Natural killer cell treated with Interleukin-12 subunit alpha and Interleukin-12 subunit beta and Interleukin-15 and Interleukin-18, amount 100 ng/mL, for 72 hours (primary cell): ENCODE results near the gene CSMD2. TPM values are rescaled to one million over a fixed set of nuclear protein-coding genes. Genes with fewer than 3 reads are reported as not detected.
"Not testable (repeated sequence)": the region's sequence is repeated elsewhere in the genome, so short reads cannot be mapped to it uniquely, and the experiment has no call there.

ENCODE experiments used
- ATAC-seq, 2 donors: fragments of 150-1000 bp; cut with Tn5 transposase in 1 of 2; sonication (Bioruptor Pico), chemical (Tn5 transposase) in 1 of 2; 2 replicates each; pipeline ENCODE4 v1.10.0; 2021
- DNase-seq: peaks from one replicate; pipeline ENCODE4 v3.0.0; 2022; ENCODE audit warnings: low spot score
- H3K27ac Mint-ChIP-seq, 2 donors: 1 replicate in 1 of 2; 2 replicates in 1 of 2; pipeline ENCODE4 v1.8.0; 2022; ENCODE audit warnings: mixed read lengths in 2 of 2, mild to moderate bottlenecking in 1 of 2, moderate library complexity in 1 of 2
- H3K27me3 Mint-ChIP-seq, 2 donors: 1 replicate in 1 of 2; 2 replicates in 1 of 2; pipeline ENCODE4 v1.8.0; 2022; ENCODE audit warnings: mixed read lengths in 2 of 2
- H3K36me3 Mint-ChIP-seq: one replicate; pipeline ENCODE4 v1.8.0; 2022; ENCODE audit warnings: mixed read lengths
- H3K4me1 Mint-ChIP-seq, 2 donors: 1 replicate in 1 of 2; 2 replicates in 1 of 2; pipeline ENCODE4 v1.8.0; 2022; ENCODE audit warnings: low read depth in 2 of 2, mixed read lengths in 2 of 2, mild to moderate bottlenecking in 1 of 2
- H3K4me3 Mint-ChIP-seq: one replicate; pipeline ENCODE4 v1.8.0; 2022; ENCODE audit warnings: mixed read lengths
- H3K9me3 Mint-ChIP-seq: 2 replicates; pipeline ENCODE4 v1.8.0; 2022; ENCODE audit warnings: mixed read lengths
- total RNA-seq, 2 donors: library from RNA; stranded (reverse); gene quantifications; one replicate each; pipeline ENCODE4 v1.2.3, GENCODE V29; 2022

The CSMD2 gene
- total RNA-seq, 2 donors from 2014 or later, result not detected

DNA sequence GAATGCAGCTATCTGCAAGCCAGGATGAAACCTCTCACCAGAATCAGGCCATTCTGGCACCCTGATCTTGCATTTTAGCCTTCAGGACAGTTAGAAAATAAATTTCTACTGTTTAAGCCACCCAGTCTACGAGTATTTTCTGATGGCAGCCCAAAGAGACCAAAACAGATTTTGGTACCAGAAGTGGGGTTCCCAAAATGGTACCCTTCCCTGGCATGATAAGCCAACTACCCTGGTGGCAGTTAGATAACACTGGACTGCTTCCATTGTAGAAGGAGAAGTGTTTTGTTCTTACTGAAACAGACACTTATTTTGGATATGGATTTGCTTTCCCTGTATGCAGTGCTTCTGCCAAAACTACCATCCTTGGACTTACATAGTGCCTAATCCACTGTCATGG is 115.0 kb downstream of the CSMD2 start:
- ATAC-seq (no peak), DNase-seq (no peak)
- Mint-ChIP-seq H3K27ac (no peak overlapping the region), H3K9me3 (no peaks in the 10 kb centered on the region), H3K4me1 (no peaks in the 10 kb centered on the region), H3K36me3 (no peaks in the 10 kb centered on the region), H3K27me3 (peaks cover 11 to 18% of the 10 kb centered on the region in 2 donors), H3K4me3 (no peak overlapping the region)

DNA sequence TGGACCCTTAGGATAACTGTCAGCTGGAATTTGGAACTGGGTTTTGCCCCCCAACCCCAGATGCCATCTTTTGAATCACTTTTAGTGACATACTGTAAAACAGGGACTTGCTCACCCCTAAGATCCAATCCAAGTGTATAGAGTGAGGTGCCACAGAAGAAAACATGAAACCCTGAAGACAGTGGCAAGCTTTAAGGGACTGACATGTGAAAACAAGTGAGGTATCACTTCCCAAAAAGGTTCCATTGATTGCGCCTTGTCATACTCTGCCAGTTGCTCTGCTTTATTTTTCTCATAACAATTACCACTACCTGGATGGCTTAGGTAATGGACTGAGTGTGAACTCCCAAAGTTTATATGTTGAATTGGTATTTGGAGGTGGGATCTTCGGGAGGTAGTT is 115.6 kb downstream of the CSMD2 start:
- Mint-ChIP-seq H3K27me3 (peaks cover 11 to 18% of the 10 kb centered on the region in 2 donors), H3K4me3 (no peak overlapping the region), H3K9me3 (no peaks in the 10 kb centered on the region), H3K4me1 (no peaks in the 10 kb centered on the region), H3K27ac (no peak overlapping the region), H3K36me3 (no peaks in the 10 kb centered on the region)
- DNase-seq (no peak), ATAC-seq (no peak)

DNA sequence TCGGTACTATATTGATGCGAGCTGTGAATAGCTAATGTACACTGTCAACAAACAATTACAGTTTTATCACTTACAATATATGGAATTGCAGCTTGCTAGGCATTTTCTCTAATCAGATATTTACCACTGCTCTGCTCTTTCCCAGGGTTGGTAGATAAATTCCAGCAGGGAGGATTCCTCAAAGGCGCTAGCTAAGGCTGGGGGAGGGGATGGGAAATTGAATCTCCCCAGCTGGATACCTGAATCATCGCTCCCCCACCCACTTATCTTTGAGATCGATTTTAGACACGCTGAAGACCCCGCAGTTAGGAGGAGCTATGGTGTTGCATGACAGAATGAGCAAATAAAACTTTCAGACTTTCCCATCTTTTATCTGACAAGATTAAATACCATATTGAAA is 127.2 kb downstream of the CSMD2 start:
- H3K36me3 Mint-ChIP-seq, result no peaks in the 10 kb centered on the region
- ATAC-seq, result no peak
- H3K27me3 Mint-ChIP-seq, result peaks cover 10% of the 10 kb centered on the region in 2 donors
- H3K9me3 Mint-ChIP-seq, result no peaks in the 10 kb centered on the region
- H3K4me3 Mint-ChIP-seq, result no peak overlapping the region
- no peak overlapping the region for H3K27ac Mint-ChIP-seq
- no peaks in the 10 kb centered on the region for H3K4me1 Mint-ChIP-seq
- no peak for DNase-seq

DNA sequence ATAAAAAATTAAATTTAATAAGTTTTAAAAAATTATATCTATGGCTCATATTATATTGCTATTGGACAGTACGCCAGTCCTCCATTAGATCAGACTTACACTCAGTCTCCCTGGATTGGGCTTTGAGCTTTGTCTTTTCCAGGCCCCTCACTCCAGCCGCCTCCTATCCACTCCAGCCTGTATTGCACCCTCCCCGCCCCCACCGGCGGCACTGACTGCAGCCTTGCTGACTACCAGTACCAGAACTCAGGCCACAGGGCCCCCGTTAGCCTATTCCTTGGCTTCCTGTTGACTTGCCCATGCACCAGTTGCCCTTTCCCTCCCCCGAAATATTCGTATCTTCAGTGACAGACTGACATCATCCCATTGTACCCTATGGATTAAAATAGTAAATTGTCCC is 127.9 kb downstream of the CSMD2 start:
- no peaks in the 10 kb centered on the region for H3K9me3 Mint-ChIP-seq
- no peak overlapping the region for H3K27ac Mint-ChIP-seq

DNA sequence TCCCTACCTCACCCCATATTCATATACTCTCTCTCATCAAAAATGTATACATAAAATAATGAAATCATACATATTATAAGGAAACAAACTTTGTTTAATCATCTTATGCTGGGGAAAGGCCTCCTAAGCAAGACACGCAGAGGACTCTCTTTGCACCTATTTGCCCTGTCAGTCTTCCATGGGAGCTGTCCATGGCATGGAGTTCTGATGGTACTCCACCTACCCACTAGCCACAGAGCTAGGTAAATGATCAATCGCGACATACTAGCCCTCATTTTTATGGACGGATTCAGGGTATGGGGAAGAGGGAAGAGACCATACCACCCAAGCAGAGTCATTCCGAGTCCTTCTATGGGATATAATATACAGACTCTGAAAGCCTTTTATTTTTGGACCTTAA is 131.0 kb downstream of the CSMD2 start:
- Mint-ChIP-seq H3K4me3 (no peak overlapping the region), H3K9me3 (no peaks in the 10 kb centered on the region), H3K27ac (no peak overlapping the region), H3K27me3 (peaks cover 10 to 24% of the 10 kb centered on the region in 2 donors), H3K36me3 (no peaks in the 10 kb centered on the region), H3K4me1 (no peaks in the 10 kb centered on the region)
- ATAC-seq, result no peak
- no peak for DNase-seq

More for the DNA sequence above, 127.9 kb downstream of the CSMD2 start:
- H3K4me1 Mint-ChIP-seq, result no peaks in the 10 kb centered on the region
- H3K36me3 Mint-ChIP-seq, result no peaks in the 10 kb centered on the region
- no peak for DNase-seq
- H3K27me3 Mint-ChIP-seq, result peaks cover 10 to 17% of the 10 kb centered on the region in 2 donors
- no peak overlapping the region for H3K4me3 Mint-ChIP-seq
- ATAC-seq, result no peak

DNA sequence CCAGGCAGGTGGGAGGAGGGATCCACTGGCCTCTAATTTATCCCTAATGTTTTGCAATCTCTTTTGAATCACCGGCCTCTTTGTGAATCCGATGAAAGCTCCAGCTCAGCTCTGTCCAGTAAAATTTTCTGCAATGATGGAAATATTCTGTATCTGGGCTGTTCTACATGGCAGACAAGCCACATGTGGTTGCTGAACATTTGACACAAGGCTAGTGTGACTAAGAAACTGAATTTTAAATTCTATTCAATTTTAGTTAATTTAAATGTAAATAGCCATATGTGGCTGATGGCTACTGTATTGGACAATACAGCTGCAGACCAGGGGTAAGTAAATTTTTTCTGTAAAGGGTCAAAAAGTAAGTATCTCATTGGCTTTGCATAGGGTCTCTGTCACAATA is 135.1 kb downstream of the CSMD2 start:
- no peak overlapping the region for H3K4me3 Mint-ChIP-seq
- ATAC-seq (no peak), DNase-seq (no peak)
- H3K9me3 Mint-ChIP-seq, result no peaks in the 10 kb centered on the region
- peaks cover 20 to 54% of the 10 kb centered on the region in 2 donors for H3K27me3 Mint-ChIP-seq
- H3K36me3 Mint-ChIP-seq, result no peaks in the 10 kb centered on the region
- no peaks in the 10 kb centered on the region for H3K4me1 Mint-ChIP-seq
- no peak overlapping the region for H3K27ac Mint-ChIP-seq

DNA sequence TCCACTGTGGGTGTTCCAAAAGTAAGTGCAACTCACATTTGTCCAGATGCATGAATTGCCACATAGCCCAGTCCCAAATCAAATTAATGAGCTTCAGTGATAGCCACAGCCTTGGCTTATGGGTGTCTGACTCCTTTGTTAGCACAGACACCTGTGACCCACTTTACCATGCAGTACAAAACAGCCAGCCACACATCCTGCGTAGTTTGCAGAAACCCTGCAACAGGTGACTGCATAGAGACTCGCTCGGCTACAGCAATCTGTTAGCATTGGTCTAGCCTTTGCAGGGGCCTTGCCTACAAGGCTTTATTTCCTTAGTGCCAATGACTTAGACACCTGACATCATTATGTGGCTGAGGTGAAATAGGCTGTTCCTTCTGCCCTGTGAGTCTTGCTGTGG is 135.5 kb downstream of the CSMD2 start:
- Mint-ChIP-seq H3K4me3 (no peak overlapping the region), H3K9me3 (no peaks in the 10 kb centered on the region), H3K27ac (no peak overlapping the region), H3K36me3 (no peaks in the 10 kb centered on the region), H3K27me3 (peaks cover 22 to 58% of the 10 kb centered on the region in 2 donors), H3K4me1 (no peaks in the 10 kb centered on the region)
- ATAC-seq (no peak), DNase-seq (no peak)

DNA sequence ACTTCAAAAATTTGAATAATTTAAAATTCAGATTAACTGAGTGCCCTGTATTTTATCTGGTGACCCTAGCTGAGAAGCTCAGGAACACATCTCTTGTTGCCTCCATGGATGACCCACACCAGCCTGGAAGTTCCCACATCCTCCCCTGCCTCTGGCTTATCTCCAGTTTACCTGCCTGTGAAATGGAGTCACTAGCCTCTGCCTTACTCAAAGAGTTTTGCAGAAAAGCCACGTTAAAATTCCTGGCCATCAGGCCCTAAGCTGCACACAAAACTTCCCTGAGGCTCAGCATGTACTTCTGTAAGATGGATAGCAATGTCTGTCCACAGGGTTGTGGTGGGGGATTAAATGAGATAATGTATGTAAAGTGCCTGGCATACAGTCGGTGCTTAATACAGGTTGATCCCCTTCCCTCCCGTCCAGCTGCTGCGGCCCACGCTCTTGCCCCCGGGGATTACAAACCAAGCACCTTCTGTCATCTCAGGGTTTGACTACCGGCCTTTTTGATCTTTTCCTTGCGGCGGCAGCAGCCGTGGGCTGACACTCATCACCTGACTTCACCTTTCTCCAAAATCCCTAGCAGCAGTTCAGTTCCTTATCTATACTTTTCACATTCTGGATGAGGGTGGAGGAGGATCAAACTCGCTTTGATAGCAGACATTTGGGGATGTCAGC is 136.5 kb downstream of the CSMD2 start:
- DNase-seq (no peak), ATAC-seq (no peak)
- Mint-ChIP-seq H3K9me3 (no peaks in the 10 kb centered on the region), H3K4me1 (no peaks in the 10 kb centered on the region), H3K27me3 (peaks cover 21 to 52% of the 10 kb centered on the region in 2 donors), H3K4me3 (no peak overlapping the region), H3K27ac (no peak overlapping the region), H3K36me3 (no peaks in the 10 kb centered on the region)

DNA sequence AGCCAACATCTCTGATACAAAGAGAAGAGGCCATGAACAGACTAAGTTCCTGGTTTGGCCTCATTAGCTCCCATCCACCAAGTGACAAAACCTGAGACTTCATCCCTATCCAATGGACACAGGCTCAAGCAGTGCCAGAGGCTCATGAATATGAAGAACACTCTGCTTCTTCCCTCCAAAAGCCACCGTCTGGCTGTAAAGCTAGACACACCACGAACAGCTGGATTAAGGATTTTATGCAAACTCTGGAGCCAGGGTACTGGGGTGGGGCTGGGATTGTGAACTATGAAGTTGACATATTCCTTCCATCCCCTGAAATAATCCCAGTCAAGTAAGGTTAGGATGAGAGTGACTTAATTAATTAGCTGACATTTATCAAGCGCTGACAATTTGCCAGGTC is 139.4 kb downstream of the CSMD2 start:
- H3K36me3 Mint-ChIP-seq, result no peaks in the 10 kb centered on the region

DNA sequence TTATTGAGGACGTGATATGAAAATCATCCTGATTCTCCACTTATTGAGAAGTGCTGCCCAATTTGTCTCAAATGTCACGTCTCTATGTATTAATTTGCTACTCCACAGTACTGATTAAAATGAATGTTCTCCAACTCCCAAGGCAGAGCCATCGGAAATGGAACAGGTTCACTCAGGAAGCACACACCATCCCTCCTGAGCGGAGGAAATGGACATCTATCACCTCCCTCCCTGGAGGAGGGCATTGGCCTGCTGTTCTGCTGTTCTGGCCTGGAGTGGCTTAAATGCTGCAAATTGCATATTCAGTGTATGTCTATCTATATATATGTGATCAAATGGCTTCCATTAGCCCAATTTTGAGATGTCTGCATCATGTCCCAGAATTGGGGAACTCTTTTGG is 140.5 kb downstream of the CSMD2 start:
- Mint-ChIP-seq H3K9me3 (no peaks in the 10 kb centered on the region), H3K4me3 (no peak overlapping the region), H3K27me3 (peaks cover 25 to 53% of the 10 kb centered on the region in 2 donors), H3K4me1 (no peaks in the 10 kb centered on the region), H3K27ac (no peak overlapping the region), H3K36me3 (no peaks in the 10 kb centered on the region)
- DNase-seq, result no peak
- no peak for ATAC-seq

More for the DNA sequence above, 139.4 kb downstream of the CSMD2 start:
- H3K27ac Mint-ChIP-seq, result no peak overlapping the region
- no peaks in the 10 kb centered on the region for H3K9me3 Mint-ChIP-seq
- H3K4me1 Mint-ChIP-seq, result no peaks in the 10 kb centered on the region
- H3K4me3 Mint-ChIP-seq, result no peak overlapping the region
- DNase-seq, result no peak
- H3K27me3 Mint-ChIP-seq, result peaks cover 25 to 49% of the 10 kb centered on the region in 2 donors
- no peak for ATAC-seq

DNA sequence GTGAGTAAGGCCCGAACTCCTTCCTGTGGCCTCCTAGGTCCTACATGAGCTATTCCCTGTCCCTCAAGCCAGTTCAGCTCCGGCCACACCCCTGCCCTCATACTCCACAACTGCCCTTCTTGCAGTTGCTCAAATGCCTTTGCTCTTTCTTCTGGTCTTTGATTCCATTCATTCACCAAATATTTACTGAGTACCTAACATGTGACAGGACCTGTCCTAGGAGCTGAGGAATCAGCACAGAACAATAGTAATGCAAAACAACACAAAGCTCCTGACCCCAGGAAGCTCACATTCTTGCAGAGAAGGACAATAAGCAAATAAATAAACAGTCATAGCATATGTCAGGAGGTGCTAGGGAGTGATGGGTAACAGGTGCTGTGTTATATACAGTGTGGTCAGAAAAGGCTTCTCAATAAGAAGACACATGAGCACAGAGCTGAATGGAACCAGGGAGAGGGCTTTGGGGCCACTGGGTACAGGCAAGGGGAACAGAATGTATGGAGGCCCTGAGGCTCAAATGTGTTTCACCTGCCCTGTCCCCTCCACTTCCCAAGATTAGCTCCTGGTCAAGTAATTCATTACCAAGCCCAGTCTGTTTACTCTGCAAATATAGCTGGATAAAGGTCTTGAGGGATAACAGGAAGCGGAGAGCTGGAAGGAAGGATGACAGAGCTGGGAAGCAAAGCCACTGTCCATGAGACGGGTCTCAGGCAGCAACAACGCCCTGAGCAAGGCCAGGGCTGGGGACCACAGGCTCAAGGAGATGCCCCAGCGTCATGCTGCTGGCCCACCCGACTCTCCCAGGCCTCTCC is 145.1 kb downstream of the CSMD2 start:
- Mint-ChIP-seq H3K27ac (no peak overlapping the region), H3K9me3 (no peaks in the 10 kb centered on the region)

DNA sequence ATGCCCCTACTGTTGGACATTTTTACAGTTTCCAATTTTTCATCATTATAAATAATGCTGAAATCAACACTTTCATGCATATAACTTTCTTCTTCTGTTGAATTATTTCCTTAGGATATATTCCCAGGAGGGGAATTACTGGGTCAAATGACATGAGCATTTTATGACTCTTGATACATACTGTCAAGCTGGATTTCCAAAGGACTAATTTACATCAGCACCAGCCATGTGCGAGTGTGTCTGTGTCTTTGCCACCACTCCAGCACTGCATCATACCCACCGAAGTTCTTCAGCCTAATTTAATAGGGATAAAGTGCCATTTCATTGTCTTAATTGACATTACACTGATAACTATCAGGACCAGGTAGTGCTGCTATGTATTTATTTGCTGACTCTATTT is 146.7 kb downstream of the CSMD2 start:
- H3K4me3 Mint-ChIP-seq, result no peak overlapping the region
- H3K4me1 Mint-ChIP-seq, result no peaks in the 10 kb centered on the region
- DNase-seq, result no peak
- H3K9me3 Mint-ChIP-seq, result no peaks in the 10 kb centered on the region
- H3K27me3 Mint-ChIP-seq, result peaks cover 21 to 33% of the 10 kb centered on the region in 2 donors
- no peak overlapping the region for H3K27ac Mint-ChIP-seq
- no peak for ATAC-seq
- no peaks in the 10 kb centered on the region for H3K36me3 Mint-ChIP-seq

More for the DNA sequence above, 145.1 kb downstream of the CSMD2 start:
- ATAC-seq (no peak), DNase-seq (no peak)
- H3K4me1 Mint-ChIP-seq, result no peaks in the 10 kb centered on the region
- H3K4me3 Mint-ChIP-seq, result no peak overlapping the region
- H3K27me3 Mint-ChIP-seq, result peaks cover 20 to 27% of the 10 kb centered on the region in 2 donors
- H3K36me3 Mint-ChIP-seq, result no peaks in the 10 kb centered on the region

DNA sequence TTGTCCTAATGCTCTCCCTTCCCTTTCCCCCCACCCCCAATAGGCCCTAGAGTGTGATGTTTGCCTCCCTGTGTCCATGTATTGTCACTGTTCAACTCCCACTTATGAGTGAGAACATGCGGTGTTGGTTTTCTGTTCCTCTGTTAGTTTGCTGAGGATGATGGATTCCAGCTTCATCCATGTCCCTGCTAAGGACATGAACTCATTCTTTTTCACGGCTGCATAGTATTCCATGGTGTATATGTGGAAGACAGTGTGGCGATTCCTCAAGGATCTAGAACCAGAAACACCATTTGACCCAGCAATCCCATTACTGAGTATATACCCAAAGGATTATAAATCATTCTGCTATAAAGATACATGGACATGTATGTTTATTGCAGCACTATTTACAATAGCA is 148.7 kb downstream of the CSMD2 start:
- H3K4me3 Mint-ChIP-seq, DNase-seq, H3K36me3 Mint-ChIP-seq, H3K27ac Mint-ChIP-seq, H3K9me3 Mint-ChIP-seq, H3K4me1 Mint-ChIP-seq, ATAC-seq: not testable (repeated sequence)
- peaks cover 24 to 34% of the 10 kb centered on the region in 2 donors for H3K27me3 Mint-ChIP-seq

DNA sequence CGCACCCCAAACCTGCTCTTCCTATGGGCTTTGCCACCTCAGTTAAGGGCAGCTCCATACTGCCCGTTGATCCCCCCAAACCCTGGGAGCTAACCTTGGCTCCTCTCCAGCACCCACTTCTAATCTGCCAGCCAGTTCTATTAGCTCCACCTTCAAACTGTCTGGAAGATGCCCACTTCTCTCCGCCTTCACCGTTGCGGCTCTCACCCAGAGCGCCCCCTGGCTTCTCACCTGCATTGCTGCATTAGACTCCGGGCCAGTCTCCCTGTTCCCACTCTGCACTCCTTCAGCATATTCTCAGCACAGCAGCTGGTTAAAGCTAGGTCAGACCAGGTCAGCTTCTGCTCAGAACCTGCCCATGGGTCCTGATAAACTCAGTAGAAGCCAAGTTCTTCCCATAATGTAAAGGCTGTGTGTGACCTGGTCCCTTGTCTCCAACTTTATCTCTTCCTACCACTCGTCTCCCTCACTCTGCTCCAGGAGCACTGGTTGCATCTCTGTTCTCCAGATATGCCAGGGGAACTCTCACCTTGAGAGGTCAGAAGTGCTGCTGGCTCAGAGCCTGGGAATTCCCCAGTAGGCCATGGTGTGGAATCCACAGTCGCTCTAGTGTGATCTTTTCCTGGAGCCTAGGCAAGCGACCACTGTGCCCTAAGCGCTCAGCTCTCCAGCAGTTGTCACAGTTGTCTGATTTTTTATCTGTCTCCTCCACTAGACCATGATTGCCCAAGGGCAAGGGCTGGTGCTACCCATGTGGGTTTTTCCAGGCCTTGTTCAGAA is 150.9 kb downstream of the CSMD2 start:
- no peaks in the 10 kb centered on the region for H3K4me1 Mint-ChIP-seq
- no peak overlapping the region for H3K27ac Mint-ChIP-seq
- no peaks in the 10 kb centered on the region for H3K36me3 Mint-ChIP-seq
- no peak overlapping the region for H3K4me3 Mint-ChIP-seq
- H3K9me3 Mint-ChIP-seq, result no peaks in the 10 kb centered on the region
- peaks cover 32 to 44% of the 10 kb centered on the region in 2 donors for H3K27me3 Mint-ChIP-seq
- peak; percentile 33 to 36 for ATAC-seq
- DNase-seq, result no peak
